Uterus (tissue), 2 donors: ENCODE results near the gene STX5.

Experiments used
- POLR2A ChIP-seq, 2 donors: fragments of 450-650 bp; IDR thresholded peaks; one replicate each; pipeline ENCODE4 v1.6.1; 2016; ENCODE audit warnings: antibody characterized with exemption in 2 of 2, mild to moderate bottlenecking in 1 of 2, moderate library complexity in 1 of 2
- TF ChIP-seq, protein P1 (sequence below), 4 experiments: fragments of 200-600 bp in 2 of 4; fragments of 450-650 bp in 2 of 4; sonication (generic) in 2 of 4; IDR thresholded peaks; one replicate each; pipeline ENCODE4 v1.5.1; 2016 to 2019; ENCODE audit warnings: antibody characterized with exemption in 4 of 4, mild to moderate bottlenecking in 2 of 4, moderate library complexity in 1 of 4

DNA sequence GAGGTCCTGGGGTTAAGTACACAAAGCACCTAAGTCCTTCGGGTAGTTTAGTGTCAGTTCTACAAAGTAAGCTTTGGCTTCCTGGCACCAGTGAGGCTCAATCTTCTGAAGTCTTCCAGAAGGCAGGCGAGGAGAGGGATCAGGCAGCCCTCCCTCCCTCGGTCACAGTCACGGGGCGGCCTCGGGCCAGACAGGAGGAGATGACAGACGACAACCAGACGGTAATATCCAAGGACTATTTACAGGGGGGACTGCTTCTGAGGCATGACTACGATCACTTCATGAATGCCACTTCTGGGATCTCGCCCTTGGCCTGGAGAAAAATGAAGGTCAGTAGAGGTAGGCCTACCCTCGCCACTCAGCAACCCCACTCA is 39.7 kb downstream of the STX5 start:
- TF ChIP-seq, protein P1, sequence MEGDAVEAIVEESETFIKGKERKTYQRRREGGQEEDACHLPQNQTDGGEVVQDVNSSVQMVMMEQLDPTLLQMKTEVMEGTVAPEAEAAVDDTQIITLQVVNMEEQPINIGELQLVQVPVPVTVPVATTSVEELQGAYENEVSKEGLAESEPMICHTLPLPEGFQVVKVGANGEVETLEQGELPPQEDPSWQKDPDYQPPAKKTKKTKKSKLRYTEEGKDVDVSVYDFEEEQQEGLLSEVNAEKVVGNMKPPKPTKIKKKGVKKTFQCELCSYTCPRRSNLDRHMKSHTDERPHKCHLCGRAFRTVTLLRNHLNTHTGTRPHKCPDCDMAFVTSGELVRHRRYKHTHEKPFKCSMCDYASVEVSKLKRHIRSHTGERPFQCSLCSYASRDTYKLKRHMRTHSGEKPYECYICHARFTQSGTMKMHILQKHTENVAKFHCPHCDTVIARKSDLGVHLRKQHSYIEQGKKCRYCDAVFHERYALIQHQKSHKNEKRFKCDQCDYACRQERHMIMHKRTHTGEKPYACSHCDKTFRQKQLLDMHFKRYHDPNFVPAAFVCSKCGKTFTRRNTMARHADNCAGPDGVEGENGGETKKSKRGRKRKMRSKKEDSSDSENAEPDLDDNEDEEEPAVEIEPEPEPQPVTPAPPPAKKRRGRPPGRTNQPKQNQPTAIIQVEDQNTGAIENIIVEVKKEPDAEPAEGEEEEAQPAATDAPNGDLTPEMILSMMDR (IDR thresholded peaks at IDR 0.05), result no peak
- no peak for TF ChIP-seq POLR2A (IDR thresholded peaks at IDR 0.05)
